GM18520 (cell line): ENCODE results near the gene FOXD2.

Experiments
- ATAC-seq: cut with Tn5 transposase; IDR thresholded peaks from one replicate; pipeline ENCODE4 v1.9.1; 2021; ENCODE audit not compliant: unreplicated experiment

Gene FOXD2

GRCh38 chr1:47459253-47459788 lies 21.5 kb downstream of the FOXD2 start:
- ATAC-seq, result no peak

DNA sequence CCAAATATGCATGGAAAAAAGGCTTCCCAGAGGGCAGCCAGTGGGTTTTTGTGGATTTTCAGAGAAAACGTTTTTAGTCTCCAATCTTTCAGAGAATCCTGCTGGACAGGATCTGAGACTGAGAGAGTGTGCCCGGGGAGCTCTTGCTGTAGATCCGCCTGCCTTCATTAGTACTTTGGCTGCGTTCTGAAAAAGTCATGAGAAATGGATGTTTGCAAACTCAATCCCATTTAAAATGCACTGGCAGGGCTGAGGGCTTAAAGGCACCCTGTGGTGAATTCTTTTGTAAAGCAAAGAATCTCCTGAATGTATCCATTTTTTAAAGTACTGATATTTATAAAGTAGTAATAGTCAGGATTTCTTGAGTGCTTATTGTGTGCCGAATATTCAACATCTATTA lies 22.2 kb downstream of the FOXD2 start:
- no peak for ATAC-seq

- no peak for ATAC-seq
Measured at GRCh38 chr1:47460456-47460855, 22.6 kb downstream of the FOXD2 start.

DNA sequence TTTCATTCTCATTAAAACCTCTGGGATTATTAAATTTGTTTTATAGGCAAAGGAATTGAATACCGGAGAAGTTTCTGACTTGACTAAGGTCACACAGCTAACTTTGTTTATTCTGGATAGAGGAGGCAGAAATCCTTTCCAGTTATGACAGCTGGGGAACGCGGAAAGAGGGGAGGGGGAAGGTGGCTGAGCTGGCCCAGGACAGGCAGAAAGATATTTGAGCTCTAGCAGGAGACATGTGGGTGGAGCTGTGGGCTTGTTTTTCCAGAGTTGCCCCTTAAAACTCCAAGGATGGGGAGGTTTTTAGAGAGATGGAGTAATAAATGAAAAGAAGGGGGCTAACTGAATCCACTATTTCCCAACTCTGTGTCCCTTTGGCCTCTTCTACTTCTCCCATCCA lies 27.8 kb downstream of the FOXD2 start:
- ATAC-seq, result no peak

DNA sequence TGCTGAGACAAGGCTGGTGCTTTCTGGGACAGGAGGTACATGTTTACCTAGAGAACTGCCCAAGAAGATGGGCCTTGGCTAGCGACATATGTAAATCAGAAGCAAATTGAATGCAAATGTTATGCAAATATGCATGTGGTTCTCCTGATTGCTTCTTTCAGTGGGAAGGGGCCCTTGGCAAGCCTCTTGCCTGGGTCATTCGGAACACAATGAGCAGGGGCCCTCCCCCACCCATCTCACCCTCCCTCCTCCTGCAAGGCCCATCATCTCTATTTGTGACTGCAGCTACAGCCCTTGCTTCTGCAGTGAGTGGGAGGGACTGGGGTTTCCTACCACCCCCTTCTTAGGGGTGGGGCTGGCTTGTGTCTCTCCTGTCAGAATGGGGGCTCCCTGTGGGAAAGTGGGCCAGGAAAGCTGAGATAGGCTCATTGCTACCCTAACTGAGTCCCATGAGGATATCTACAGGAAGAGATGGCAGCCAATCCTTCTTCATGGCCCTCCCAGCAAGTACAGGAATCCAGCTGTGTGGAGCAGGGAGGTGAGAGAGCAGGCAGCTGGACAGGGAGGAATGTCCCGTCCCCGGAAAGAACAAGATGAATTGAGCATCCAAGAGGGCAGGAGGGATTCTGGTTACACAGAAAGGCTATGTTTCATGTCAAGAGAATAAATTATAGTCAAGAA lies 31.0 kb downstream of the FOXD2 start:
- no peak for ATAC-seq

GRCh38 chr1:47469390-47469759 lies 31.5 kb downstream of the FOXD2 start:
- ATAC-seq, result no peak

DNA sequence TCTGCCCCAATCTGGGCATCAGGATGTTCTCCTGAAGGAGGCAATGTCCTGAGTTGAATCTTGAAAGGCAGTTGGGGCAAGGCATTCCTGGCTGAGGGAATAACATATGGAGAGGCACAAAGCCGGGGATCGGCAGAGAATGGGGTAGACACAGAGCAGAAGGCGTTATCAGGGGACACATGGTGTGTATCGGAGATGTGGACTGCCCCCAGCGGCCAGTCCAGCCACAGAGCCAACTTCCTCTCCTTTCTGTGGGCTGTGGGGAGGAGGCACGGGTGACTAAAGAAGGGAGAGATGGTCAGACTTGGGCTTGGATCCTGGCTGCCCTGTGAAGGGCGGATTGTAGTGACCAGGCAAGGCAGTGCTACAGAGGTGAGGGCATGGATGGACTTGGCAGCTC lies 32.1 kb downstream of the FOXD2 start:
- no peak for ATAC-seq

DNA sequence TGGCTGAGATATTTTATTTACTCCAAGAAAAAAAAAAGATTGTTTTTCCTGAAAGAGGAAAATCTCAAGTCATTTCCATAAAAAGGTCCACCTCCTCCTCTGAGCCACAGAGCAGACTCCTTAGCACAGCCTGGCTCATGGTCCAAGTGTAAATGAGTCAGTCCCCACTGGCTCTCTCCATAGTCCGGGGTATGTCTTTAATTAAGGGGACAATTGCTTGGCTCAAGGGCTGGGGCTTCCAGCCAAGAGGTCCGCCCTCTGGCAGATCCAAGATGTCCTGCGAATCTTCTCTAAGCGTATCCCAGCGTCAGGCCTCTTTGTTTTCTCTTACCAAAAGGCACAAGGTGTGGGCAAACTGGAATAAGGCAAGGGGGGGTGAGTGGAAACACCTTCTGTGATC lies 33.3 kb downstream of the FOXD2 start:
- ATAC-seq, result no peak

GRCh38 chr1:47474278-47475193 lies 36.7 kb downstream of the FOXD2 start:
- no peak for ATAC-seq

- ATAC-seq, result no peak
Measured at GRCh38 chr1:47477595-47478080, 39.8 kb downstream of the FOXD2 start.

DNA sequence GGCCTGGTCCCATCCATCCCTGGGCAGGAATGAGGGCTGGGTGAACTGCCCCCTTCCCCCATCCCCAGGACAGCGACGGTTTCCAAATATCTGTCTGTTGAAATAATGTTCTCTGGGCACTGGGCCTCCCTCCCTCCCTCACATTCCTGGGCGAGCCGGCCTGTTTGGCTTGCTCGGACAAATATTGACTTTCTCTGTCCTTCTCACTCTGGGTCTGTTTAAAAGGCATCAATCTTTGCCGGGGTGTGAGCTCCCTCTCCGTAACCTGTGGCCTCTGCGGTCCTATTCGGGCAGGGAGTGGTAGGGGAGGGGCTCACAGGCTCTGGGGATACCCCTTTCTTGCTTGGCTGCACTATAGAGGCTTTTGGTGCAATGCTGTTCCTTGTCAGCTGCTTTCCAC lies 40.2 kb downstream of the FOXD2 start:
- ATAC-seq, result no peak

- no peak for ATAC-seq
Measured at GRCh38 chr1:47479664-47480063, 41.8 kb downstream of the FOXD2 start.

GRCh38 chr1:47481936-47482335 lies 44.1 kb downstream of the FOXD2 start:
- no peak for ATAC-seq

DNA sequence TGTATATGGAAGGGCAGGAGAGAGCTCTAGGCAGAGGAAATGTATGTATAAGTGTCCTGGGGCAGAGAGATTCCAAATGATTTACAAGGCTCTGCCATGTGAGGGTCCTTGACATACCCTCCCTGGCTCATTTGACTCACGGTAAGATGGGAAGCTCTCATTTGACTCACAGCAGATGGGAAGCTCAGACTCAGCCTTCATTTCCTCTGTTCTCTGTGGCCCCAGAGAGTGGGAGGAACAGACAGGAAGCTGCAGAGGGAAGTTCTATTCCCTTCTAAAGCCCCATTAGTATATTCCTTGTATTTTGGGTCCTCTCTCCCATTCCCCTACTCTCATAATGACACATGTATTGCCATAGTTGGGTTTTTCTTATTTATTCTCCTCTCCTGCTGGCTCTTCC lies 44.9 kb downstream of the FOXD2 start:
- no peak for ATAC-seq

DNA sequence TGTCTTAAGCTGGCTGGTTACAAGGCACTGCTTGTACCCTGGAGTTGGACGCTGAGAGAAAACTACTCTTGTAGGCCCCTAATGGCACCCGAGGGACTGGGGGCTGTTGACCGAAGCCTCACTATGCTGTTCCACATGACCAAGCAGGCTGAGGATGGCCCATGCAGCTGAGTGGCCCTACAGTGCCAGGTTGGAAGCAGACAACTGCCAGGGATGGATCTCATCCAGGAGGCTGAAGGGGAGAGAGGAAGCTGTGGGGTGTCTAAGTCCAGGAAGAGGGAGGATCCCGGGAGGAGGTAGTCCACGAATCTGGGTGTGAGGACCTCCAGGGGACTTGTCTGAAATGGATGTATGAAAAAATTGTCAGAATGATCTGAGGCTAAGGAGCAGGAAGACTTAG lies 45.8 kb downstream of the FOXD2 start:
- no peak for ATAC-seq

DNA sequence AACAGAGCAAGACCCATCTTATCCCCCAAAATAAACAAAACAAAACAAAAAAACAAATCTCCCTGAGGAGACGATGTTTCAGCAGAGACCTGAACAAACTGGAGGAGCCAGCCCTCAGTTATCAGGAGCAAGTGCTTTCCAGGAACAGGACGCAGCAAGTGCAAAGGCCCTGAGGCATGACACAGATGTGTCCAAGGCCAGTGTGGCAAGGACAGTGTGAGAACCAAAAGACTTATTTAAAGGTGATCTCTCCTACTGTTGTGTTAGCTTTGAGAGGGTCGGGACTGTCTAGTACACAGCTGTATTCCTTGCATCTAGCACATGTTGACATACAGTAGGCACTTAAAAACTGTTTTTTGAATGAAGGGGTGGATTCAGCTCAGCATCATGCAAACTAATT lies 48.0 kb downstream of the FOXD2 start:
- no peak for ATAC-seq

GRCh38 chr1:47487332-47487731 lies 49.5 kb downstream of the FOXD2 start:
- no peak for ATAC-seq

DNA sequence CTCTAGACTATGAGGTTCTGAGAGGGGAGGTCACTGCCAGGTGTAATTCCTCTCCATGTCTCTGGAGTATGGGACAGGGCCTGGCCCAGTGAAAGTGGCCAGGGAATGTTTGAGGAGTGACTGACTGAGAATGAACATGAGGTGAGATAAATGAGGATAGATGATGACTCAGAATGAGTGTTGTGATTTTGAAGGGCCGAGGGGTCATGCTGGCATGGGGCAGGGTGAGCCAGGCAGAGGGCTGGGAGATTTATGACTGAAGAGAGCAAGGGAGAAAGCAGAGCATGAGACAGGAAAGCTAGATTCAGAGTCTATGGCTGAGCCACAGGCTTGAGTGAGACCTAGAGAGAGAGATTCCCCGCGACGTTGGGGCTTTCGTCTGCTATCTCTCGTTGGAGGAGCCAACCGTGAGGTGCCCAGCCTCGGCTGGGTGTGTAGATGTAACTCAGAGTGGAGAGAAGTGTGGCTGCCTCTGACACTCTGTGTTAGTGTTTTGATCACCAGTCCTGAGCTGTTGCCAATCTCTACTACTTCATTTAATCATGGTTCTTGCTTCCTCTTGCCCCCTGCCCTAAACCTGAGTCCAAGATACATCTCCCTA lies 50.1 kb downstream of the FOXD2 start:
- no peak for ATAC-seq
